HepG2 (cell line): ENCODE data around the gene UBE2E1. TPM values are rescaled to one million over a fixed set of nuclear protein-coding genes. Genes with fewer than 3 reads are reported as not detected.

Source experiments
- ARNT2 ChIP-seq: sonication (generic); formaldehyde crosslinking; IDR thresholded peaks from 2 replicates; pipeline ENCODE4 v1.8.0; 2022; ENCODE audit warnings: mild to moderate bottlenecking, low read depth, missing genetic modification reagents, moderate library complexity
- ATF2 ChIP-seq: sonication (generic); formaldehyde crosslinking; IDR thresholded peaks from 2 replicates; pipeline ENCODE4 v1.4.0; 2020; ENCODE audit warnings: missing genetic modification reagents
- ATF7-NPFF ChIP-seq: sonication (generic); formaldehyde crosslinking; IDR thresholded peaks from 2 replicates; pipeline ENCODE4 v1.8.1; 2023; ENCODE audit warnings: mild to moderate bottlenecking, low read depth, missing genetic modification reagents, moderate library complexity
- DR1 ChIP-seq: sonication (generic); formaldehyde crosslinking; IDR thresholded peaks from 2 replicates; pipeline ENCODE4 v1.8.0; 2021; ENCODE audit warnings: mild to moderate bottlenecking, missing genetic modification reagents, inconsistent platforms
- GTF2F1 ChIP-seq: fragments of 150-350 bp; IDR thresholded peaks from 2 replicates; pipeline ENCODE4 v1.6.1; 2014; ENCODE audit warnings: low read length
- HMG20B ChIP-seq: conservative IDR thresholded peaks from 2 replicates; pipeline ENCODE4 v1.6.1; 2016; ENCODE audit warnings: missing genetic modification reagents, missing compliant biosample characterization
- HMGA1 ChIP-seq: sonication (generic); formaldehyde crosslinking; conservative IDR thresholded peaks from 2 replicates; pipeline ENCODE4 v1.4.0; 2020; ENCODE audit warnings: missing genetic modification reagents
- HOXA3 ChIP-seq: sonication (generic); formaldehyde crosslinking; IDR thresholded peaks from 2 replicates; pipeline ENCODE4 v1.5.0; 2020; ENCODE audit warnings: missing genetic modification reagents
- KLF15 ChIP-seq: sonication (generic); formaldehyde crosslinking; IDR thresholded peaks from 2 replicates; pipeline ENCODE4 v1.8.1; 2023; ENCODE audit warnings: borderline replicate concordance, mild to moderate bottlenecking, inconsistent platforms, missing genetic modification reagents, mixed read lengths
- KLF9 ChIP-seq: IDR thresholded peaks from 2 replicates; pipeline ENCODE4 v1.6.1; 2016; ENCODE audit warnings: low read depth
- NR1H2 ChIP-seq: sonication (generic); formaldehyde crosslinking; IDR thresholded peaks from 2 replicates; pipeline ENCODE4 v1.8.1; 2022; ENCODE audit warnings: low read depth, missing genetic modification reagents, borderline replicate concordance
- SMARCC2 ChIP-seq: fragments of 450-650 bp; IDR thresholded peaks from 2 replicates; pipeline ENCODE4 v1.6.1; 2017; ENCODE audit warnings: antibody characterized with exemption, mild to moderate bottlenecking
- SNAPC2 ChIP-seq: sonication (generic); formaldehyde crosslinking; IDR thresholded peaks from 2 replicates; pipeline ENCODE4 v1.8.1; 2022; ENCODE audit warnings: mild to moderate bottlenecking, missing genetic modification reagents
- SP4 ChIP-seq: sonication (generic); formaldehyde crosslinking; IDR thresholded peaks from 2 replicates; pipeline ENCODE4 v1.8.1; 2023; ENCODE audit warnings: mild to moderate bottlenecking, missing genetic modification reagents
- XBP1 ChIP-seq: sonication (generic); formaldehyde crosslinking; IDR thresholded peaks from 2 replicates; pipeline ENCODE4 v1.5.0; 2020; ENCODE audit warnings: missing genetic modification reagents
- ZBTB14 ChIP-seq: sonication (generic); formaldehyde crosslinking; IDR thresholded peaks from 2 replicates; pipeline ENCODE4 v1.4.0; 2020; ENCODE audit warnings: missing genetic modification reagents
- ZBTB4 ChIP-seq: sonication (generic); formaldehyde crosslinking; IDR thresholded peaks from 2 replicates; pipeline ENCODE4 v1.4.0; 2020; ENCODE audit warnings: missing genetic modification reagents, mild to moderate bottlenecking, borderline replicate concordance
- ZNF362 ChIP-seq: sonication (generic); formaldehyde crosslinking; IDR thresholded peaks from 2 replicates; pipeline ENCODE4 v1.4.0; 2020; ENCODE audit warnings: missing genetic modification reagents, mild to moderate bottlenecking, borderline replicate concordance
- ZNF552 ChIP-seq: sonication (generic); formaldehyde crosslinking; IDR thresholded peaks from 2 replicates; pipeline ENCODE4 v1.9.0; 2022; ENCODE audit warnings: missing genetic modification reagents, mild to moderate bottlenecking, borderline replicate concordance
- ZNF563 ChIP-seq: sonication (generic); formaldehyde crosslinking; IDR thresholded peaks from 2 replicates; pipeline ENCODE4 v1.8.0; 2022; ENCODE audit warnings: mild to moderate bottlenecking, moderate library complexity, missing genetic modification reagents
- polyA plus RNA-seq, 8 experiments: library from polyadenylated mRNA; depleted of rRNA in 3 of 8; stranded (reverse) in 7 of 8; unstranded in 1 of 8; fragments of >200 nt; fragmentation: Illumina TruSeq in 4 of 8; extraction: Trizol in 4 of 8; gene quantifications; 2 replicates each; pipeline versions ENCODE4 v1.2.1 to v1.2.3, GENCODE V29; 2011 to 2016; ENCODE audit warnings: low read depth in 4 of 8, missing spikeins in 1 of 8, mixed read lengths in 1 of 8; ENCODE audit not compliant: insufficient read depth in 1 of 8
- total RNA-seq, 5 experiments: library from RNA; depleted of rRNA; stranded (reverse); fragments of >200 nt; fragmentation: Illumina TruSeq; extraction: Trizol; gene quantifications; 2 replicates each; pipeline ENCODE4 v1.2.3, GENCODE V29; 2016; ENCODE audit warnings: low read depth in 1 of 5

Gene UBE2E1
- total and polyA plus RNA-seq, 2 of the 13 experiments (the other 11 are each of a cell fraction or from before 2014, with no cell fraction given): 55.4 to 61.8 TPM

- TF ChIP-seq ZBTB4 (CRISPR knock-in tag): no peak
- 0 out of 2 replicates have a peak, but pooled peaks have one; percentile 8 for TF ChIP-seq ZNF563
- TF ChIP-seq SMARCC2: no peak
- TF ChIP-seq NR1H2 (CRISPR knock-in tag): no peak
- no peak for TF ChIP-seq ZNF362 (CRISPR knock-in tag)
- no peak for TF ChIP-seq HMGA1 (CRISPR knock-in tag)
- 0 out of 2 replicates have a peak, but pooled peaks have one; percentile 10 for TF ChIP-seq KLF15
- no peak for TF ChIP-seq ARNT2
- TF ChIP-seq GTF2F1: no peak
- TF ChIP-seq SNAPC2: no peak
- no peak for TF ChIP-seq ZBTB14
- no peak for TF ChIP-seq HMG20B (CRISPR knock-in tag)
- TF ChIP-seq HOXA3 (CRISPR knock-in tag): no peak
- no peak for TF ChIP-seq SP4 (CRISPR knock-in tag)
- TF ChIP-seq XBP1: no peak
- TF ChIP-seq ZNF552 (CRISPR knock-in tag): no peak
- TF ChIP-seq ATF7-NPFF (CRISPR knock-in tag): no peak
- TF ChIP-seq KLF9 (CRISPR knock-in tag): no peak
- TF ChIP-seq DR1 (CRISPR knock-in tag): no peak
- no peak for TF ChIP-seq ATF2 (CRISPR knock-in tag)
Measured at GRCh38 chr3:23916152-23916885, 110.6 kb downstream of the UBE2E1 start (continued).
